Chondrocyte (in vitro differentiated cells): ENCODE data around the gene DDX25. TPM values are rescaled to one million over a fixed set of nuclear protein-coding genes. Genes with fewer than 3 reads are reported as not detected.

Experiments
- DNase-seq: peaks from one replicate; pipeline ENCODE4 v3.0.0; 2021; ENCODE audit warnings: mixed read lengths, low spot score
- H3K27ac Mint-ChIP-seq: one replicate; pipeline ENCODE4 v1.8.0; 2021; ENCODE audit warnings: mild to moderate bottlenecking, moderate library complexity, mixed read lengths; ENCODE audit not compliant: unreplicated experiment
- H3K27me3 Mint-ChIP-seq: 2 replicates; pipeline ENCODE4 v1.8.0; 2021; ENCODE audit warnings: low read depth, mixed read lengths
- H3K36me3 Mint-ChIP-seq: 2 replicates; pipeline ENCODE4 v1.8.0; 2021; ENCODE audit warnings: low read depth, mixed read lengths
- H3K4me1 Mint-ChIP-seq: 2 replicates; pipeline ENCODE4 v1.8.0; 2021; ENCODE audit warnings: low read depth, mild to moderate bottlenecking, mixed read lengths
- H3K4me3 Mint-ChIP-seq: one replicate; pipeline ENCODE4 v1.8.0; 2021; ENCODE audit warnings: mild to moderate bottlenecking, moderate library complexity, mixed read lengths; ENCODE audit not compliant: unreplicated experiment
- H3K9me3 Mint-ChIP-seq: 2 replicates; pipeline ENCODE4 v1.8.0; 2021; ENCODE audit warnings: low read depth, mixed read lengths
- total RNA-seq: library from RNA; stranded (reverse); gene quantifications from 3 replicates; pipeline ENCODE4 v1.2.1, GENCODE V29; 2021
- TF ChIP-seq, protein P1 (sequence below): fragments of 200-600 bp; sonication (generic); IDR thresholded peaks from 2 replicates; pipeline ENCODE4 v1.5.0; 2021; ENCODE audit warnings: antibody characterized with exemption, mild to moderate bottlenecking, moderate library complexity

DDX25 gene
- total RNA-seq, 1 donor from 2014 or later = not detected

DNA sequence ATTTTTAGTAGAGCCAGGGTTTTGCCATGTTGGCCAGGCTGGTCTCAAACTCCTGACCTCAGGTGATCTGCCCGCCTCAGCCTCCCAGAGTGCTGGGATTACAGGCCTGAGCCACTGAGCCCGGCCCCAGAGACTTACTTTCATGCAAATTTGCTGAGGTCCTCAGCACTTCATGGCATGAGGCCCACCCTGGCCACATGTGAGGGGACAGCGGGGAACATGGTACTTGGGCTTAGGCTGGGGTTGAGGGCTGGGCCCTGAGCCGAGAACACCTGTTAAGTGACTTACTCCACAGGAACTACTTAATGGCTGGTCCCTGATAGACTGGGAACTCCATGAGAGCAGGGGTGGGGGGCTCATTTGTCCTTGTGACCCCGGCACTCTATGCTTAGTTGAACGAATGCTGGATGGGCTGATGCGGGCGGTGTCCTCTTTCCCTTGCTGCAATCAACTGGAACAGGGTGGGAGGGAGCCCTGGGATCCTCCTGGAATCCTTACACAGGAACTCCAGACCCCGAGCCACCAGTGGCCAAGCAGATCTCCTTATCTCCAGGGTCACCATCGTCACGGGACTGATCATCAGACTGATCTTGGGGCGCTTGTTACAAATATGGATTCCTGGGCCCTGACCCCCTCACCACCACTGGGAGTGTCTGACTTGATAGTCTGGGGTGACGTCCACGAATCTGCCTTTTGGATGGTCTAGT, 42.6 kb downstream of the DDX25 start:
- no peak overlapping the region for H3K27ac Mint-ChIP-seq
- DNase-seq = no peak
- H3K9me3 Mint-ChIP-seq = no peaks in the 10 kb centered on the region
- TF ChIP-seq, protein P1, sequence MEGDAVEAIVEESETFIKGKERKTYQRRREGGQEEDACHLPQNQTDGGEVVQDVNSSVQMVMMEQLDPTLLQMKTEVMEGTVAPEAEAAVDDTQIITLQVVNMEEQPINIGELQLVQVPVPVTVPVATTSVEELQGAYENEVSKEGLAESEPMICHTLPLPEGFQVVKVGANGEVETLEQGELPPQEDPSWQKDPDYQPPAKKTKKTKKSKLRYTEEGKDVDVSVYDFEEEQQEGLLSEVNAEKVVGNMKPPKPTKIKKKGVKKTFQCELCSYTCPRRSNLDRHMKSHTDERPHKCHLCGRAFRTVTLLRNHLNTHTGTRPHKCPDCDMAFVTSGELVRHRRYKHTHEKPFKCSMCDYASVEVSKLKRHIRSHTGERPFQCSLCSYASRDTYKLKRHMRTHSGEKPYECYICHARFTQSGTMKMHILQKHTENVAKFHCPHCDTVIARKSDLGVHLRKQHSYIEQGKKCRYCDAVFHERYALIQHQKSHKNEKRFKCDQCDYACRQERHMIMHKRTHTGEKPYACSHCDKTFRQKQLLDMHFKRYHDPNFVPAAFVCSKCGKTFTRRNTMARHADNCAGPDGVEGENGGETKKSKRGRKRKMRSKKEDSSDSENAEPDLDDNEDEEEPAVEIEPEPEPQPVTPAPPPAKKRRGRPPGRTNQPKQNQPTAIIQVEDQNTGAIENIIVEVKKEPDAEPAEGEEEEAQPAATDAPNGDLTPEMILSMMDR = no peak
- peaks cover 4% of the 10 kb centered on the region for H3K4me1 Mint-ChIP-seq
- no peaks in the 10 kb centered on the region for H3K36me3 Mint-ChIP-seq
- H3K27me3 Mint-ChIP-seq = peaks cover 13% of the 10 kb centered on the region
- H3K4me3 Mint-ChIP-seq = no peak overlapping the region

- no peaks in the 10 kb centered on the region for H3K9me3 Mint-ChIP-seq
- H3K27ac Mint-ChIP-seq = no peak overlapping the region
- H3K36me3 Mint-ChIP-seq = no peaks in the 10 kb centered on the region
- TF ChIP-seq, protein P1 = no peak
- H3K4me1 Mint-ChIP-seq = no peaks in the 10 kb centered on the region
- no peak for DNase-seq
- H3K4me3 Mint-ChIP-seq = no peak overlapping the region
- H3K27me3 Mint-ChIP-seq = peaks cover 8% of the 10 kb centered on the region
These were observed 43.3 kb downstream of the DDX25 start for GRCh38 chr11:125947419-125948277.

GRCh38 chr11:125948278-125949051, 44.2 kb downstream of the DDX25 start:
- Mint-ChIP-seq H3K4me1 (no peaks in the 10 kb centered on the region), H3K9me3 (no peaks in the 10 kb centered on the region), H3K27me3 (peaks cover 8% of the 10 kb centered on the region), H3K4me3 (no peak overlapping the region), H3K27ac (no peak overlapping the region), H3K36me3 (no peaks in the 10 kb centered on the region)
- TF ChIP-seq, protein P1 = no peak
- DNase-seq = no peak

- H3K27ac Mint-ChIP-seq = no peak overlapping the region
- H3K4me3 Mint-ChIP-seq = no peak overlapping the region
- TF ChIP-seq, protein P1 = no peak
These were observed 45.2 kb downstream of the DDX25 start for GRCh38 chr11:125949271-125950177.

More at GRCh38 chr11:125949271-125950177, 45.2 kb downstream of the DDX25 start:
- no peak for DNase-seq
- Mint-ChIP-seq H3K4me1 (no peaks in the 10 kb centered on the region), H3K9me3 (no peaks in the 10 kb centered on the region), H3K27me3 (peaks cover 2% of the 10 kb centered on the region), H3K36me3 (no peaks in the 10 kb centered on the region)
